HG03139 (cell line): ENCODE measurements around the gene PRAC2.
"Not testable (repeated sequence)": the region's sequence is repeated elsewhere in the genome, so short reads cannot be mapped to it uniquely, and the experiment has no call there.

Experiments used
- ATAC-seq: cut with Tn5 transposase; IDR thresholded peaks from one replicate; pipeline ENCODE4 v1.9.1; 2021; ENCODE audit not compliant: unreplicated experiment

Gene PRAC2

GRCh38 chr17:48722915-48723422 is at the start of gene PRAC2:
PRAC2 (plus strand) TSS chr17:48723185; CDS start chr17:48724411, 1,226 bp downstream.
- no peak for ATAC-seq

GRCh38 chr17:48676963-48677558 is 45.9 kb upstream of the PRAC2 start:
- ATAC-seq: no peak

DNA sequence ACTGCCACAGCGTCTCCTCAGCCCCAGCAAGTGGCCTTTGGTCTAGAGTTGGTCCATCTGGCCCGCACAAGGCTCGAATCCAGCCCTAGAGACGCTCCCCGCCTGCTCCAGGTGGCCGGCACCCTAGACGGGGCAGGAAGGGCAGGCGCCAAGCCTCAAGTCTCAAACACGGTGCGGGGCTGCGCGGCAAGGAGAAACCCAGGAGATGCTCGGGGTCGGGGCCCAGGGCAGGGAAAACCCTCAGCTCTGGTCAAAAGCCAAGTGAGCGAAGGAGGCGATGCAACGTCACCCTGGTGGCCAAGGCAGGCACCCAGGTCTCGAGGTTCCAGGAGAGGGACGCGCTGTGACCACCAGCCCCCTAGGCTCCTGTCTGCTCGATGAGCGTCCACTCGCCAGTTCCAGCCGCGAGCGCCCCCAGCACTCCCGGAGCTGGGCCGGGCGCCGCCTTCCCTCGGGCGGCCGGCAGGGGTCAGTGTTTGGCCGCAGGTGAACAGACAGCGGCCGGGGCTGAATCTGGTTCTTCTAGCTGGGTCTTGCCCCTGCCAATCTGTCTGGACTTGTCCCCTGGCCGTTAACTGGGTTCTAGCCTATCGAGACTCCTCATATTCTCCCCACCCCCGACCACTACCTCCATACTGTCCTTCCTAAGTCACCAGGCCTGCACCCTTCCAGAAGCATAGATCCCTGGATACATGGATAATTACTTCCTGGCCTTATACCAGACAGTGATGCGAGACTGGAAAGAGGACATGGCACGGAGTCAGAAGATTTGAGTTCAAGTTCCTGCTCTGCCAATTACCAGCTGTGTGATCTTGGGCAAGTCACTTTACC is 44.6 kb upstream of the PRAC2 start:
- no peak for ATAC-seq

- no peak for ATAC-seq
These were observed 43.4 kb upstream of the PRAC2 start for GRCh38 chr17:48679385-48680096.

- no peak for ATAC-seq
These were observed 41.4 kb upstream of the PRAC2 start for GRCh38 chr17:48681609-48682008.

GRCh38 chr17:48690655-48691054 is 32.3 kb upstream of the PRAC2 start:
- no peak for ATAC-seq

- no peak for ATAC-seq
These were observed 30.9 kb upstream of the PRAC2 start for GRCh38 chr17:48692049-48692448.

DNA sequence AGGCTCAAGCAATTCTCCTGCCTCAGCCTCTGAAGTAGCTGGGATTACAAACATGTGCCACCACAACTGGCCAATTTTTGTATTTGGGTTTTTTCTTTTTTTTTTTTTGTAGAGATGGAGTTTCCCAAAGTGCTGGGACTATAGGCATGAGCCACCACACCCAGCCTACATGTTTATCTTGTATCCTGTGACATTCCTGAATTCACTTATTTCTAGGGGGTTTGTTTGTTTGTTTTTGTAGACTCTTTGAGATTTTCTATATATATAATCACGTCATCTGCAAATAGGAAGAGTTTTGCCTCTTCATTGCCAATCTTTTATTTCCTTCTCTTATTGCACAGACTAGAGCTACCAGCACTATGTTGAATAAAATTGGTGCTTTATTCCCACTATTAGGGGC is 29.8 kb upstream of the PRAC2 start:
- no peak for ATAC-seq

GRCh38 chr17:48701864-48702532 is 21.0 kb upstream of the PRAC2 start:
- no peak for ATAC-seq

GRCh38 chr17:48704361-48705248 is 18.4 kb upstream of the PRAC2 start:
- no peak for ATAC-seq

DNA sequence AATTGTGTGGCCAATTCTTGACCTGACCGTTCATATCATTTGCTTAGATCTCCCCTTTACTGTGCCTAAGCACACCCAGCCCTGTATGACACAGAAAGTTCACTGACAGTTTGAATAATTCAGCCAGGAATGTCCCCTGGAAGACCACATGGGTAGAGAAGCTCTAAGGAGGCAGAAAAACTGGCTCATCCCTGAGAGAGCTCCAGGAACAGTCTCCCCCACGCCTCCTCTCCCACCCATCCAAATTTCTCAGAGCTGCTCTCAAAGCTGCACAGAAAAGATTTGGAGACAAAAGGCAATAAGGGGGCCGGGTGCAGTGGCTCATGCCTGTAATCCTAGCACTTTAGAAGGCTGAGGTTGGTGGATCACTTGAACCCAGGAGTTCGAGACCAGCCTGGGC is 11.9 kb upstream of the PRAC2 start:
- no peak for ATAC-seq

DNA sequence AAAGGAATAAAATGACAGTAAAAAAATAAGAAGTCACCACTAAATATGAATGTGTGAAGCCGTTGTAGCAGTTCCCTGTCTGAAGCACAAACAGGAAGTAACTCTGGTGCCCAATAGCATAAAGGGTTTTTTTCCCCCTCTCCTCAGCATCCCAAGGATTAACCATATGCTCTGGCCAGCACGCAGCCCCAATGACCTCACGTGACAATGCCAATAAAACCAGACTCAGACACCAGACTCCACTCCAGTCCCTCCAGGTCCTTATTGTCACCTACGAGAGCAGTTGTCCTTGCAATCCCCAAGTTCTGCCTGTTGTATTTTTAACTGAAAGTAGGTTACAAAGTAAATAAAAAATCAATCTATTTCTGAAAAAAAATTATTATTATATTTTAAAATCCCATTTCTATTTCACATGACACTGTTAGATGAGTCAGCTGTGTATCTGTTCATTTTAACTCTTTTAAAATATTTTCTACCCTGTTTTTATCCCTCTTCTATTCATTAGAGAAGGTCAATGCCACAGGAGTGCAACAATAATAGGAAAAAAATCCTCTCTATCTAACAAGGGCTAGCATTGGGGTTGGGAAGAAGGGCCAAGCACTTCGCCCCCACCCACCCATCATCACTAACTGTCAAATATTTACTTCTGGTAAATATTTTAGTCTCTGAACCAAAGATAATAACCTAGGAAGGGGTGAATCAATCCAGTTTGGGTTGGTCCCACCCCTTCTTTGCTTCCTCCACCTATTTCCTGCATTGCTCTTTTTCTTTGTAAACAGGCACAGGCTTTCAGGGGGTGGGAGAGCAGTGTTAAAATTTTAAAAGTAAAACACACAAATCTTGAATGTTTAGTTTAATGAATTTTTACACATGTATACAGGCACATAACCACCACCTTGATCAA is 7.2 kb upstream of the PRAC2 start:
- ATAC-seq: no peak

DNA sequence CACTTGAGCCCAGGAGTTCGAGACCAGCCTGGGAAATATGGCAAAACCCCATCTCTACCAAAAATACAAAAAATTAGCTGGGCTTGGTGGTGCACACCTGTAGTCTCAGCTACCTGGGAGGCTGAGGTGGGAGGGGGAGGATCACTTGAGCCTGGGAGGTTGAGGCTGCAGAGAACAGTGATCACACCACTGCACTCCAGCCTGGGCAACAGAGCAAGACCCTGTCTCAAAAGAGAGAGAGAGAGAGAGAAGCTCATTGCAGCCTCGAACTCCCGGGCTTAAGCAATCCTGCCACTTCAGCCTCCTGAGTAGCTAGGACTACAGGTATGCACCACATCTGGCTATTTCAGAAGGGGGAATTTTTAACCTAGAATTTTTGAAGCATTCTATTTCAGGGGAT is 6.4 kb upstream of the PRAC2 start:
- not testable (repeated sequence) for ATAC-seq

- no peak for ATAC-seq
These were observed 5.4 kb upstream of the PRAC2 start for GRCh38 chr17:48717367-48718226.

GRCh38 chr17:48718227-48718760 is 4.7 kb upstream of the PRAC2 start:
- ATAC-seq: no peak

DNA sequence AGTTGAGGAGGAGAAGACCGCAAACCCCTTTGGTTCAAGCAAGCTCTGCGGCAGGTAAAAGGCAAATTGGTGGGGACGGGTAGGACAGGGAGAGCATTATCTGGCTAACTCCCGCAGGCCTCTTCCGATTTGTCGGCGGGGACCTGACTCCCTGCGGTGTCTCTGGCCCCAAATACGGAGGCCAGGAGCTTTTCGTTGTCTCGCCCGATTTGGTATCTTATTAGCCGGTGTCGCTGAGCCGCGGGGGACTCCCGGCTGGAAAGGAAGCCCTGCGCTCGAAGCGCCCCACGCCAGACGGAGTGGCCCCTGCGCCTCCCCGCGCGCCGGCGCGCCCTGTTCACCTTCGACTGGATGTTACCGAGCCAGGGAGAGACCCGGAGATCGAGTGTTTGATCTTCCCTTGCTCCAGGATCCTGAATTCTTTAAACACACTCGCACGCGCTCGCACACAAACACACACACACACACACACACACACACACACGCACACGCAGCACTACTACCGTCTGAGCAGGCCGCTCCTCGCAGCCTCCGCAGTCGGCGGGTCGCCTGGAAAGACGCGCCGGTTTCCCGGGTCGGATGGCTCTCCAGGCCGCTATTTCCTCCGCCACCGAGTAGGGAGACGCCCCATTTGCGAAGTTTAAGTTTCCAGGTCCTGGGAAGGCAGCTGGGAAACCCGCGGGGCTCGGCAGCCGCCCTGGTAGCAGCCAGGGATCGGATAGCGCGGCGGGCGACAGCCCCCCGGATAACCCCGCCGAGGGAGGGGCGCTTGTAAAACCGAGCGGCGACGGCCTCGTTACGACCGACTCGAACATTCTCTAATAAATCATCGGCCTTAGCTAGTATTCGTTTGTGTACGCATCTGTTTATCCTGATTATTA is 4.0 kb upstream of the PRAC2 start:
- no peak for ATAC-seq

- ATAC-seq: no peak
These were observed 3.2 kb upstream of the PRAC2 start for GRCh38 chr17:48719642-48720265.
